HG03135 (cell line): ENCODE results near the gene TUBA4B.

Experiments
- ATAC-seq: cut with Tn5 transposase; IDR thresholded peaks from one replicate; pipeline ENCODE4 v1.9.1; 2021; ENCODE audit warnings: mild to moderate bottlenecking, moderate library complexity; ENCODE audit not compliant: unreplicated experiment

TUBA4B gene

DNA sequence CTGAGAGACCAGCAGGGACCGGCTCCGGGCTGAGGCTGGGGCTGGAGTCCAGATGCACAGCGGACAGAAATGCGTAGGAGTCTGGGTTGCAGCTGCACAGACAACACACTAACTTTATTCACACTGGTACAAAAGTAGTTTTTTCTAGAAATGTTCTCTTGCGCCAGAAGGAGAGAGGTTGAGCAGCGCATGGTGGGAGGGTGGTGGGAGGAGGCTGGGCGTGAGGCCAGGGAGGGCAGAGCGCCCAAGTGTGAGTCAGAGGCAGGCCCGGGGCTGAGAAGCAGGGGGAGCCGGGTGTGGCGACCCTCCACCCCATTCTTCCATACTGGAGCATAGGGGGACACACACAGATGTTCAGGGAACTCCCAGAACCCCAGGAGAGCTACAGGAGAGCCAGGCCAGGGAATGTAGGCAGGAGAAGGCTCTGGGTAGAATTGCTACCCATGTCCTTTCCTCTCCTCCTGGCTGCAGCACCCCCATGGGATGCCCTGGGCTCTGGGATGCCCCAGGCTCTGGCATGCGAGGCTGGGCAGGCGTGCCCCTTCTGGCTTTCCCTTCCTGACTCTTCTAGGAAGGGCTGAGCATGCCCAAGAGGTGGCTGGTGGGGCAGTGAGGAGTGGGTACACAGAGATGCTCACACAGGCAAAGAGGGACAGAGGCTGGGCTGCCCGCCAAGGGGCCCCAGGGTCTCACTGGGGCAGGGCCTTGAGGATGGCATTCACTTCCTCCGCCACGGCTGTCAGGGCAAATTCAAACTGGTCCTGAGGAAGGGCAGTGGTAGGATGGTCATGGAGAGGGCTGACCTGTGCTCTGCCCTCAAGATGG, 36.7 kb downstream of the TUBA4B start:
- no peak for ATAC-seq

DNA sequence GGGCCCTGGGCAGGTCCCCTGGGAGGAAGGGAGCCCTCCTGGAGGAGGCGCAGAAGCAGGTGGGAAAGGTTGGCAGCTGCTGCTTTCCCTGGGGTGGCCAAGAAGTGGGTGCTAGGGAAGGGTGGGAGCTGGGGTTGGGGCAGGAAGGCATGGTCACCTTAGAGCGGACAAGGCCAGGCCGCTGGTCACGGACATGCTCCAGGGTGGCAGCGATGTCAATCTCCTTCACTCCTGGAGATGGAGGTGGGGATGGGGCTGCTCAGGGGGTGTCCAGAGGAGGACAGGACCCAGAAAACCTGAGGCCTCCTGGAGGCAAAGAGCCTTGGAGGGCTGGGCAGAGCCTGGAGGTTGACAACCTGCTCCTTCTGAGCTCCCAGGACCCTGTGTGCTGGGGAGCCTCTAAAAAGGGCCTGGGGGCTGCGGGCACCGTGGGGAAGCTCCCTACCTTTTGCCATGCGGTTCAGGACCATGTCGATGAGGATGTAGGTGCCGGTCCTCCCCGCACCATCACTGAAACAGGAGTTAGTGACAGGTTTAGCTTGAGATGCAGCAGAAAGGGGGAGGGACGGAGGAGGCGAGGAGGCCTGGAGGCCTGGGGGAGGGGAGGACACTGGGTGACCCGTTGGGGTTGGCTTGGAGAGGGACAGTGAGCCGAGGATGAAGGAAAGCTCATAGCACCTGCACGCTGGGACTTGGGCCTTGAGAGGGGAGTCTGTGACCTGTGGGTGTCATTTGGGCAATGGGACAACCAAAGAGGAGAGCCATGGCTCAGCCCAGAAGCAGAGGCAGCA, 37.5 kb downstream of the TUBA4B start:
- ATAC-seq, result no peak

GRCh38 chr2:219291394-219291793, 38.4 kb downstream of the TUBA4B start:
- no peak for ATAC-seq

GRCh38 chr2:219291910-219292490, 39.0 kb downstream of the TUBA4B start:
- ATAC-seq, result no peak

- ATAC-seq, result no peak
Measured at GRCh38 chr2:219292616-219293015, 39.6 kb downstream of the TUBA4B start.

- no peak for ATAC-seq
Measured at GRCh38 chr2:219293736-219294231, 40.7 kb downstream of the TUBA4B start.

GRCh38 chr2:219294356-219295351, 41.6 kb downstream of the TUBA4B start:
- ATAC-seq, result peak; percentile 88

DNA sequence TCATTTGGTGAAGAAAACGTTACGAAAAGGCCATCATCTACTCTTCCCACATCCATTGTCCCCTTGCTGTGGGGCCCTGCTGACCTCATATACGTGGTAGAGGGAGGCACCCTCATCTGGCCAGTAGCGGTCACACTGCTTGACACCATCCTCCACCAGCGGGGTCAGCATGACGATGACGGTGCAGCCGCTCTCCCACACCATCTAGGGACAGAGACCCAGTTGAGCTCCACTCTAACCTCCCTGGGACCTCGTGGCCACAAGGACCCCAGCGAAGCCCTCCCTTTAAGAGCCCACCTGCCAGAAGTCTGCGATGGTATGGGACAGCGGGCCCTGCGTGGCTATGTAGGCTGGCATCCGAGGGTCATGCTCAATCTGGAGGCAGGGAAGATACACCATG, 43.1 kb downstream of the TUBA4B start:
- no peak for ATAC-seq

- ATAC-seq, result no peak
Measured at GRCh38 chr2:219296631-219297391, 43.8 kb downstream of the TUBA4B start.

DNA sequence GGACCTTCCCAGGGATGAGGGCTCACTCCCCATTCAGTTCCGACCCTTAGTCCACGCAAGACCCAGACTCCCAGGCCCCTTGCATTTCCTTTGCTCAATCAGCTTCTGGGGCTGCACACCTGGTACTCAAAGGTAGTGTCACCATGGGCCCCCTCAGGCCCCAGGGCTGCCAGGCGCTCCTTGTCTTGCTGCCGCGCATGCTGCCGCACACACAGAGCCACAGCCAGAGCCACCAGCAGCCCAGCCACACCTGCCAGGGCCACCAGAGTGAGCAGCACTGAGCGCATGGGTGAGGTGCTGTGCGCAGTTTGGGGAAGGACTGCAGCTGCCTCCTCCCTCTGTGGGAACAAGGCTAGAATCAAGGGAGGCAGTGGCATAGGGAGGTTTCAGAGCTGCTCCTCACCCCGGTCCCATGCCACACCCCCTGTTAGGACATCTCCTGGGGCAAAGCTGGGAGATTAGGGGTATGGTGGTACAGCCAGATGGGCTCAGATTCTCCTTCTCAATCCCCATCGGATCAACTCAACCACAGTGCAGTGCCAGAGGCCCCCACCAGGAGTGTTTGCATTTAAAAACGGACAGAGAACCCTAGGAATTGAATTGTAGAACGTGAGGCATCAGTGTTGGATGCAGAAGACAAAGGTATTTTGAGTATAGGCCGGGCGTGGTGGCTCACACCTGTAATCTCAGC, 44.9 kb downstream of the TUBA4B start:
- ATAC-seq, result no peak

DNA sequence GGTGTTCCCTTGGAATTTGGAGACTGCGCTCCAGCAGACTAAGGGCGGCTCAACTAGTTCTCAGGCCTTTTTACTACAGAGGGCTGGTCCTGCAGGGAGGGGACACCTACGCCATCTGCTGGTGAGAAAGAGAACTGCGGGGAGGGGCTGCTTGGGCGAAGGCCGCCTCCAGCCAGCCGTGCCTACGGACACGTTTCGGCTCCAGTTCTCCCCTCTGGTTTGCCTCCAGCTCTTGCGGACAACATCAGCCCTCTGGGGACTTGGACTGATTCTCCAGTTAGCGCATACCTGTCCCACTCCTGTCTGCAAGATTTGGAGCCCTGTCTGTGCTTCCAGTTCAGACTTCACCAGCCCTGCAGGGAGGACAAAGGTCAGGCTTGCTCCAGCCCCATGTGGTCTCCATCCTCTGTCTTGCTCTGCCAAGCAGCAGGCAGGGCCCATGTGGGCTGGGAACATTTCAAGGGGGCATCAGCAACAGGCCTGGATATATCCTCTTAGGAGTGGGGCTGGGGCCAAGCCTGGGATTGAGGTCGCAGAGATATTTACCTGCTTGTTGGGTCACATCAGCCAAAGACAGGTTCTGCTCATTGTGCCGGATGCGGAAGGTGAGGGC, 45.8 kb downstream of the TUBA4B start:
- peak; percentile 37 for ATAC-seq

DNA sequence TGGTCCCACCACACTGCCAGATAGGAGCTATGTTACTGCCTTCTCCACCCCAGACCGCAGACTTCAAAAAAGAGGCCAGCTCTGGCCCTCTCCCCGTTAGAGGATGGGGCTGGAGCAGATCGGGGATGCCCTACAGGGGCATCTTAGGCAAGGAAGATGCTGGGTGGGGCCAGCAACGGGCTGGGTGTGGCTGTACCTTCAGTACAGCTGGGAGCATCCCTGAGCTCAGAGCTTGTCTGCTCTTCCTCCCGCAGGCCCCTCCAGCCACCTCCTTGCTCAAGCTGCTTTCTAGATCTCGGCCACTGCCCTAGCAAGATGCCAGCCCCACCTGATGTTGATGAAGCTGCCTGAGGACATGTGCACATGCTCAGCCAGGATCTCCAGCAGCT, 46.3 kb downstream of the TUBA4B start:
- no peak for ATAC-seq

DNA sequence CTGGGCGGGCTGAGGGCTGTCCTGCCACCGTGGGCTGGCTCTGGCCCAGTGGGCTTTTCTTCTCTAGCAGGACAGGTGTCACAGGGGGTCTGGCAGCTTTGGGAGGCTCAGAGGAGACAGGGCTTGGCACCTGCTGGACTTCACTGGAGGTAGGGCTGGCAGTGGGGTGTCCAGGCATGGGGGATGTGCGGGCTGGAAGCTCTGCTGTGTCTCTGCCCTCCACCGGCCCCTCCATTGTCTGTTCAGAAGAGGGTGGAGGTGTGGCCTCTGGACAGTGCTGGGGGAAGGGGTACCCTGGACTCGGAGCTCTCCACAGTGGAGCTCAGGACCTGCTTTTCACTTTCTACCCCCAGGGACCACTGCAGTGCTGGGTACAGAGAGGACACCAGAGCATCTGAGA, 47.0 kb downstream of the TUBA4B start:
- ATAC-seq, result no peak

DNA sequence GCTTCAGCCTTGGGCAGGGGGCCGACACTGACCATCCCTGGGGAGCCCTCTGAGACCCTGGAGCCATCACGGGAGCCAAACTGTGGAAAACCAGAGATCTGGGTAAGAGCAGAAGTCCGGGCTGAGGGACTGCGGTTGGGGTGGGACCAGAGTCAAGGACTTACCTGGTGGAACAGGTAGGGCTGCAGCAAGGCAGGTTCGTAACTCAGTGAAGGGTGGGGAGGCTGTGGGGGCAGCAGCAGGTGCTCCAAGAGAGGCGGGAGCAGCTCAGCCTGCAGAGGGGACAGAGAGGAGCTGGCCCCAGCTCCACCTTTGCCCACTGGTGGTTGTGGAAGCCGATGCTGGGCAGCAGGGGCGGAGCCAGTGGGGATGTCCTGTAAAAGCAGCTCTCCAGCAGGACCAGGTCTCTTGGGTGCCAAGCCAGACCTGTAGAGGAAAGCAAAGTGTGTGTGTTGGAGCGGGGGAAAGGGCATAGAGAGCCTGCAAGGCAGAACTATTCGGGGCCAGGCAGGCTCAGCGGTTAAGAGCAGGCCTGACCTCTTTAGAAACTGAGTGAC, 49.4 kb downstream of the TUBA4B start:
- no peak for ATAC-seq

- no peak for ATAC-seq
Measured at GRCh38 chr2:219304223-219304622, 51.2 kb downstream of the TUBA4B start.

DNA sequence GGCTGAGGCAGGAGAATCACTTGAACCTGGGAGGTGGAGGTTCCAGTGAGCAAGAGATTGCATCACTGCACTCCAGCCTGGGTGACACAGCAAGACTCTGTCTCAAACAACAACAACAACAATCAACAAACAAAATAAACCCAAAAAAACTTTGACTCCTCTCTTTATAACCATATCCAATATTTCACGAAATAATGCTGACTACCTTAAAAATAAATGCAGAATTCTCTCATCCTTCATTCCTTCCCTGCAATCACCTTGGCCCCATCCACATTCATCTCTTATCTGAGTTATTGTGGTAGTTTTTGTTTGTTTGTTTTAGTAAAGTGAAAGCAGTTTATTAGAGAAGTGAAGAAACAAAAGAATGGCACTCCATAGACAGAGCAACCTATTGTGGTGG, 53.0 kb downstream of the TUBA4B start:
- no peak for ATAC-seq

- ATAC-seq, result no peak
Measured at GRCh38 chr2:219308142-219309101, 55.4 kb downstream of the TUBA4B start.
